GM23248 (cell line): Measurements from ENCODE around the gene CNTNAP5.

Experiments used
- EZH2 ChIP-seq: fragments of 200-600 bp; sonication (generic); IDR thresholded peaks from 2 replicates; pipeline ENCODE4 v1.6.1; 2018; ENCODE audit warnings: antibody characterized with exemption, mild to moderate bottlenecking; ENCODE audit not compliant: insufficient read depth, poor library complexity, severe bottlenecking
- EZH2phosphoT487 ChIP-seq: fragments of 200-600 bp; sonication (generic); IDR thresholded peaks from 2 replicates; pipeline ENCODE4 v1.6.1; 2018; ENCODE audit warnings: antibody characterized with exemption, moderate library complexity, mild to moderate bottlenecking, low read depth; ENCODE audit not compliant: insufficient read depth

DNA sequence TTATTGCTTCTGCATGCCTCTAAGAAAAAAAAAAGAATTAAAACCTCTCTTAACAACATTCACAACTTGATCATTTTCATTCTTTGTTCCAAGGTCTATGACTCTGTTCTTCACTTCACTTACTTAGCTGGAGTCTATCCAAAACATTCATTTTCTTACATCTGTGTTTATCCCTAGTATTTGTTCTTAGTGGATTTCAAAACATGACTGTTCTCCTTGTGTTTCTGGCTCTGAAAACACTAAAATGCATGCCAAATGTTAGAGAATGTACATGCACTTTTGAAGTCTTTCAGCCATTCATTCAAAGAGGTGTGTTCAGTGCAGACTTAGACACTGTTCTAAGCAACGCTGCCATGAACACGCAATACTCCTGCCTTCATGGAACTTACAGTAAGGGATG lies 138.8 kb downstream of the CNTNAP5 start:
- TF ChIP-seq EZH2 (no peak), EZH2phosphoT487 (no peak)
